NAMALWA (cell line): Measurements from ENCODE around the gene TESK1.
A peak's percentile ranks its signal among the peaks of the same experiment; 100 is the strongest.

Experiments used
- DNase-seq: peaks from one replicate; pipeline ENCODE4 v3.0.0-alpha.2; 2015; ENCODE audit warnings: low spot score

Gene TESK1

DNA sequence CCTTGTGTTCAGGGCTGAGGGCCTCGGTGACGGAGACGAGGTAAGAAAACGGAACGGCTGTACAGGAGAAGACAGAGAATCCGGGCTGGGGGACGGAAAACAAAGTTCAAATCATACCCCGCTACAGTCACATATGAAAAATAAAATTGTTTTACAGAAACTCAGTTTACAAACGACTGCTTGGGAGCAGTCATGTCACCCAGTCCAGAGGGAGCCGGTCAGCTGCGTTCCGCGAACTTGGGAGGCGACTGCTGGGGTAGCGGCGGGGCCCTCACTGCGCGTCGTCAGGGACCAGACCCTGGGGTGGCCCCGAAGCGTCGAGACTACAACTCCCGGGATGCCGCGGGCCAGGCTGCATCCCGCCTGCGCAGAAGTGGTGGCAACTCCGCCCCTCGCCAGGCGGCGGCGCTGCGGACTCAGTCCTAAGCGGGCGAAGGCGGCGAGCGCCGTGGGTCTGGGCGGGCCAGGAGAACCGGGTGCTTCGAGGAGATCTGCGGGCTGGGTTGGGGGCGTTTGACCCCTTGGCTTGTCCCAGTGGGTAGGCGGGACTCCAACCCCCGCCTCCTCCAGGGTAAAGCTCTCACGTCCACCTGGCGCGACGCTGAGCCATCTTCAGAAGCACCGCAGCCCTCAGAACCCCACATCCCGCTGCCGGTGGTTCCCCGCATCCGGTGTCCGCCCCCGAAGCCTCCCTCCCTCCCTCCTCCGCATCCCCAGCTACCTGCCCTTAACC lies 41.6 kb downstream of the TESK1 start:
- DNase-seq = peak; percentile 94

DNA sequence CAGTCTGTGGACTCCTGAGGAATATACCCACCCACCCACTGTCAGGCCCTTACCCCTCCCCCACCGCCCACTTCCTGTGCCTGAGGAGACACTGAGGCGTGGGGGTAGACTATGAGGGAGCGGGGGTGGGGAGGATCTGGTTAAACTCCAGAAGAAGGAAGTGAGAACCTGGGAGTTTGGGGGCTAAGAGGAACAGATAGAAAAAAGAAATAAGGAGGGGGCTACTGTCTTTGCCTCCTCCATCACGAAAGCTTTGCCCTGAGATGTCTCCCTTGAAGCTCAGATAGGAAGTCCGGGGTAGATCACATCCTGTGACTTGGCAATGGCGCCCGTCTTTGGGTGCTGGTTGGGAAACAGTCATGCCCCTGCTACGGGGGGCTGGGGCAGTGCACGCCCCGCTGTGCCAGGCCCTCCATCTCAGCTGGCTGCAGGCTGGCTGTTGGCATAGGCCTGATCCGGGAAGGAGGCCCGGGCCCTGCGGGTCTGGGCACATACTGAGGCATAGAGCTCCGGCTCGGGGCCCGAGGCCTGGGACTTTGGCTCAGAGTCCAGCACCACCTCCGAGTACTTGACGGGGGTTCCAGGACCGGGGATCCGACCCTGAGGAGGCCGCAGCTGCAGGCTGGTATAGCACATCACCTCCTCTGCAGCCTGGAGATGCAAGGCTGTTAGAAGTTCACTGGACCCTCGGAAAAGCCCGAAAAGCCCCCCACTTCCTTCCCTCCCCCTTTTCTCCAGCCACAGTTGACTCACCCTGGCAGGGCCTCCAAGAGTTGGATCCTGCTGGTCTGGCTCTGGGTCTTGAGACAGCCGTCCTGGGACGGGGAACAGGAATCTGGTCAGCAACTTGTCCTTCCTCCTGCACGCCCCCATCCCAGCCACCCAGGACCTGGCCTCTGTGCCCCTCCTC lies 44.6 kb downstream of the TESK1 start:
- peak; percentile 49 for DNase-seq

DNA sequence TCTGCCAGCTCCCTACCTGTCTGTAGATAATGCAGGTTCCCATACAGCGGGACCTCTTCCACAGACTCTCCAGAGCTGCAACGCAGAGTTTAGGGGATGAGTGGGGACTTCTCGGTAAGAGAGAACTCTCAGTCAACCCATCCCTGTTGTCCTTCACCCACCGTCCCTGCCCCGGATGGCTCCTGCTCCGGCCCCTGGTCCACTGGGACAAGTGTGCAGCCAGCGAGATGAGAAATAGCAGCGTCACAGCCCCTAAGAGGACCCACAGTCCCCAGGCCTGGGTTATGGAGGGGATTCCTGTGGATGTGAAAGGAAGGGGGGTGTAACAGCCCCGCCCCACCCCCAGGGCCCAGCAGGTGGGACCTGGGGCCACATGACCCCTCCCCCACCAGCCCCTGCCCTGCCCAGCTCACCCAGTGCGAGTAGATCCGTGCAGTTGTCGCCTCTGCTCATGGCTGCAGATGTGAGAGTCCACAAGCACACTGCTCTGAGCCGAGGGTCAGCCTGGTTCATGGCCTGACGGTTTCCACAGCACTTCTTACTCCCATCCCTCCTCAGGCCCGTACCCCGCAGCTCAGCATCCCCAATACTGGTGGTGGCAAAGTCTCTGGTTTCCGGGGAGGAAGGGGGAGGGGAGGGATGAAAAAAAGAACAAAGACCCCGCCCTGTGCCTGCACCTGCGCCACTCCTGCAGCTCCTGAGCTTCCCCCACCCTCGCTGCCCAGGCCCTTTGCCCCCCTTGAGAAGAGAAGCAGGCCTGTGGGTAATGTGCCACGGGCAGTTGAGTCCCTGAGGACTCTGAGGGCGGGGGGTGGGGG lies 45.5 kb downstream of the TESK1 start, which contains the start of gene SIT1:
Gene SIT1, minus strand, starts transcription at position 591 of the 818 bp plus-strand sequence. Its CDS starts 78 bp downstream, at position 513.
- DNase-seq = peak; percentile 50

- DNase-seq = no peak
These were observed 47.1 kb downstream of the TESK1 start for GRCh38 chr9:35651956-35652828.

DNA sequence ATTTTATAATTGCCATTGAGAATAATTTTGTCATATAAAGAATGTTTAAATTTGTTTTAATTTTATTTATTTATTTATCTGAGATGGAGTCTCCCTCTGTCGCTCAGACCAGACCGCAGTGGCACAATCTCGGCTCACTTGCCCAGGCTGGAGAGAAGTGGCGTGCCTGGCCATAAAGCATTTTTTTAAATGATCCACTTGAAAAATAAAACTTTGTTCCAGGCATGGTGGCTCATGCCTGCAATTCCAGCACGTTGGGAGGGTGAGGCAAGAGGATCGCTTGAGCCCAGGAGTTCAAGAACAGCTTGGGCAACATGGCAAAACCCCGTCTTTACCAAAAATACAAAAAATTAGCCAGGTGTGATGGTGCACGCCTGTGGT lies 47.8 kb downstream of the TESK1 start:
- DNase-seq = no peak

DNA sequence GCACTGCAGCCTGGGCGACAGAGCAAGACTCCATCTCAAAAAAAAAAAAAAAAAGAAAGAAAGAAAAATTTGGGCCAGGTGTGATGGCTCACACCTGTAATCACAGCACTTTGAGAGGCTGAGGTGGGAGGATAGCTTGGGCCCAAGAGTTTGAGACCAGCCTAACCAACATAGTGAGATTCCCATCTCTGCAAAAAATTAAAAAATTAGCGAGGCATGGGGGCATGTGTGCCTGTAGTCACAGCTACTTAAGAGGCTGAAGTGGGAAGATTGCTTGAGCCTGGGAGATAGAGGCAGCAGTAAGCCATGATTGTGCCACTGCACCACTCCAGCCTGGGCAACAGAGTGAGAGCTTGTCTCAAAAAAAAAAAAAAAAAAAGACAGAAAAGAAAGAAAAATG lies 48.5 kb downstream of the TESK1 start:
- no peak for DNase-seq

- no peak for DNase-seq
These were observed 51.3 kb downstream of the TESK1 start for GRCh38 chr9:35656348-35656747.

- no peak for DNase-seq
These were observed 51.9 kb downstream of the TESK1 start for GRCh38 chr9:35656831-35657545.

- peak; percentile 97 for DNase-seq
These were observed 52.6 kb downstream of the TESK1 start, which contains the start of gene RMRP for GRCh38 chr9:35657546-35658136. TSS of gene RMRP (minus strand) at chr9:35658019.

- peak; percentile 93 for DNase-seq
These were observed 53.3 kb downstream of the TESK1 start, which contains the start of gene CCDC107 for GRCh38 chr9:35658137-35658967. TSS of gene CCDC107 (plus strand) at chr9:35658292. CDS start at chr9:35658380, 88 bp downstream.

GRCh38 chr9:35658968-35659220 lies 53.8 kb downstream of the TESK1 start:
- DNase-seq = no peak

GRCh38 chr9:35659340-35659739 lies 54.3 kb downstream of the TESK1 start:
- no peak for DNase-seq
